CD8-positive, alpha-beta memory T cell (primary cell): Measurements from ENCODE around the gene KLHDC4. TPM values are rescaled to one million over a fixed set of nuclear protein-coding genes. Genes with fewer than 3 reads are reported as not detected.
"Not testable (repeated sequence)": the region's sequence is repeated elsewhere in the genome, so short reads cannot be mapped to it uniquely, and the experiment has no call there.

Experiments used
- CTCF ChIA-PET: fragments of 350-600 bp; sonication (Branson Sonifier 250); formaldehyde crosslinking; loops from one replicate; lab custom pipeline; 2021; ENCODE audit warnings: antibody characterized with exemption; lab: Charles Lee
- POLR2A ChIA-PET: fragments of 350-600 bp; sonication (Branson Sonifier 250); formaldehyde crosslinking; loops from one replicate; lab custom pipeline; 2021; ENCODE audit warnings: antibody characterized with exemption; lab: Charles Lee
- DNase-seq, 5 donors: peaks; one replicate each; pipeline versions ENCODE4 v3.0.0 to v3.0.0-alpha.2; 2020 to 2022; ENCODE audit warnings: mixed read lengths in 1 of 5
- H3K27ac ChIP-seq: one replicate; pipeline ENCODE4 v1.7.0; 2013; ENCODE audit warnings: low read depth, mild to moderate bottlenecking, low read length, moderate library complexity
- H3K27me3 ChIP-seq: 2 replicates; pipeline ENCODE4 v1.7.0; 2013; ENCODE audit warnings: low read length, mild to moderate bottlenecking; ENCODE audit not compliant: insufficient read depth, poor library complexity, severe bottlenecking
- H3K36me3 ChIP-seq: 2 replicates; pipeline ENCODE4 v1.7.0; 2013; ENCODE audit warnings: mild to moderate bottlenecking, low read length, moderate library complexity; ENCODE audit not compliant: insufficient read depth
- H3K4me1 ChIP-seq: 2 replicates; pipeline ENCODE4 v1.7.0; 2013; ENCODE audit warnings: mild to moderate bottlenecking, low read length, moderate library complexity; ENCODE audit not compliant: insufficient read depth
- H3K4me3 ChIP-seq: 2 replicates; pipeline ENCODE4 v1.7.0; 2013; ENCODE audit warnings: mild to moderate bottlenecking, low read length
- H3K9me3 ChIP-seq: 2 replicates; pipeline ENCODE4 v1.7.0; 2013; ENCODE audit warnings: mild to moderate bottlenecking, low read length
- H3K27ac Mint-ChIP-seq, 8 donors: one replicate each; pipeline ENCODE4 v1.8.0; 2020 to 2021; ENCODE audit warnings: mixed read lengths in 8 of 8, mild to moderate bottlenecking in 6 of 8, inconsistent platforms in 3 of 8, moderate library complexity in 3 of 8
- H3K27me3 Mint-ChIP-seq, 2 donors: one replicate each; pipeline ENCODE4 v1.8.0; 2020 to 2021; ENCODE audit warnings: mixed read lengths in 2 of 2, mild to moderate bottlenecking in 1 of 2, moderate library complexity in 1 of 2
- H3K36me3 Mint-ChIP-seq, 3 donors: one replicate each; pipeline ENCODE4 v1.8.0; 2020 to 2021; ENCODE audit warnings: mixed read lengths in 3 of 3, inconsistent platforms in 1 of 3, mild to moderate bottlenecking in 1 of 3
- H3K4me1 Mint-ChIP-seq, 3 donors: one replicate each; pipeline ENCODE4 v1.8.0; 2020 to 2021; ENCODE audit warnings: mixed read lengths in 3 of 3, inconsistent platforms in 1 of 3, mild to moderate bottlenecking in 1 of 3
- H3K4me3 Mint-ChIP-seq, 7 donors: one replicate each; pipeline ENCODE4 v1.8.0; 2020 to 2021; ENCODE audit warnings: mixed read lengths in 7 of 7, mild to moderate bottlenecking in 6 of 7, moderate library complexity in 4 of 7, inconsistent platforms in 2 of 7
- H3K9me3 Mint-ChIP-seq, 5 donors: one replicate each; pipeline ENCODE4 v1.8.0; 2020 to 2022; ENCODE audit warnings: mixed read lengths in 5 of 5, mild to moderate bottlenecking in 3 of 5, moderate library complexity in 2 of 5, inconsistent platforms in 1 of 5
- polyA plus RNA-seq: library from polyadenylated mRNA; unstranded; fragments of 300-500 nt; fragmentation: Illumina TruSeq; gene quantifications from one replicate; pipeline ENCODE4 v1.2.3, GENCODE V29; 2021
- total RNA-seq, 2 experiments: library from RNA; stranded (reverse); gene quantifications; one replicate each; pipeline ENCODE4 v1.2.3, GENCODE V29; 2021

Gene KLHDC4
- total RNA-seq (10 to 100 TPM; 71.5 to 77.3 TPM), polyA plus RNA-seq (35.5 TPM)

GRCh38 chr16:87765776-87766484, at the start of gene KLHDC4:
TSS of gene KLHDC4 (minus strand) at chr16:87765986. CDS start at chr16:87765890, 96 bp downstream.
- H3K4me1 Mint-ChIP-seq = peaks cover 46 to 51% (median 51%) of the 10 kb centered on the region in 3 donors

GRCh38 chr16:87815567-87815966, 49.8 kb upstream of the KLHDC4 start:
- Histone ChIP-seq H3K9me3 (peaks cover 11% of the 10 kb centered on the region), H3K36me3 (no peaks in the 10 kb centered on the region), H3K4me1 (no peaks in the 10 kb centered on the region), H3K27me3 (no peaks in the 10 kb centered on the region), H3K4me3 (no peak overlapping the region), H3K27ac (no peak overlapping the region)
- CTCF ChIA-PET = no interaction called here
- Mint-ChIP-seq H3K27me3 (peaks cover 0 to 3% of the 10 kb centered on the region in 2 donors), H3K4me1 (peaks cover 0 to 4% (median 0%) of the 10 kb centered on the region in 3 donors), H3K9me3 (peaks cover 0 to 14% (median 8%) of the 10 kb centered on the region in 5 donors), H3K27ac (no peak overlapping the region), H3K4me3 (no peak overlapping the region), H3K36me3 (peaks cover 0 to 6% (median 0%) of the 10 kb centered on the region in 3 donors)
- POLR2A ChIA-PET = no interaction called here
- DNase-seq = no peak

More at GRCh38 chr16:87765776-87766484, at the start of gene KLHDC4:
- peak within 1 kb of the TSS; percentile 95 to 100 (median 96) for H3K4me3 Mint-ChIP-seq
- H3K27me3 Mint-ChIP-seq = peaks cover 0 to 2% of the 10 kb centered on the region in 2 donors
- H3K36me3 ChIP-seq = peaks cover 21% of the 10 kb centered on the region
- peak within 1 kb of the TSS; percentile 93 for H3K27ac ChIP-seq
- H3K9me3 ChIP-seq = no peaks in the 10 kb centered on the region
- H3K4me3 ChIP-seq = peak within 1 kb of the TSS; percentile 89
- H3K4me1 ChIP-seq = peaks cover 43% of the 10 kb centered on the region
- DNase-seq = peak; percentile 84 to 92 (median 86)
- no peaks in the 10 kb centered on the region for H3K27me3 ChIP-seq
- ChIA-PET POLR2A (interaction anchor here (0.6 to 1.7 kb wide), 10 partner anchors 13 to 382 kb away, joined by 3 to 15 read pairs (median 4); partner anchors contain the start of genes BANP and SLC7A5), CTCF (interaction anchor here (1.0 to 7.6 kb wide), 7 partner anchors 10 to 130 kb away, joined by 3 to 77 read pairs (median 5); no protein-coding TSS in a partner anchor)
- no peaks in the 10 kb centered on the region for H3K9me3 Mint-ChIP-seq
- H3K27ac Mint-ChIP-seq = peak within 1 kb of the TSS; percentile 95 to 100 (median 99)
- H3K36me3 Mint-ChIP-seq = peaks cover 4 to 43% (median 10%) of the 10 kb centered on the region in 3 donors

- Histone ChIP-seq H3K9me3 (peaks cover 3% of the 10 kb centered on the region), H3K4me1 (peaks cover 2% of the 10 kb centered on the region), H3K4me3 (no peak overlapping the region), H3K27ac (no peak overlapping the region), H3K36me3 (no peaks in the 10 kb centered on the region), H3K27me3 (no peaks in the 10 kb centered on the region)
- no peak for DNase-seq
- CTCF ChIA-PET = no interaction called here
- no peak overlapping the region for H3K4me3 Mint-ChIP-seq
- POLR2A ChIA-PET = no interaction called here
- no peak overlapping the region for H3K27ac Mint-ChIP-seq
- peaks cover 6 to 9% of the 10 kb centered on the region in 2 donors for H3K27me3 Mint-ChIP-seq
- H3K4me1 Mint-ChIP-seq = peaks cover 0 to 4% (median 0%) of the 10 kb centered on the region in 3 donors
- no peaks in the 10 kb centered on the region for H3K36me3 Mint-ChIP-seq
- H3K9me3 Mint-ChIP-seq = peaks cover 0 to 7% (median 4%) of the 10 kb centered on the region in 5 donors
These were observed 46.4 kb upstream of the KLHDC4 start for GRCh38 chr16:87812200-87812656.

- H3K9me3 Mint-ChIP-seq, POLR2A ChIA-PET, H3K4me1 Mint-ChIP-seq, H3K9me3 ChIP-seq, H3K4me3 Mint-ChIP-seq, H3K27me3 Mint-ChIP-seq, H3K36me3 ChIP-seq, H3K36me3 Mint-ChIP-seq, H3K4me3 ChIP-seq, H3K27ac ChIP-seq, H3K27ac Mint-ChIP-seq, DNase-seq, H3K4me1 ChIP-seq, H3K27me3 ChIP-seq, CTCF ChIA-PET: not testable (repeated sequence)
These were observed 45.7 kb upstream of the KLHDC4 start for GRCh38 chr16:87811454-87811853.

- peaks cover 16% of the 10 kb centered on the region for H3K4me1 ChIP-seq
- H3K4me3 ChIP-seq = no peak overlapping the region
- no peaks in the 10 kb centered on the region for H3K9me3 ChIP-seq
- Mint-ChIP-seq H3K27me3 (peaks cover 6 to 9% of the 10 kb centered on the region in 2 donors), H3K27ac (no peak overlapping the region), H3K4me3 (no peak overlapping the region), H3K36me3 (no peaks in the 10 kb centered on the region), H3K9me3 (no peaks in the 10 kb centered on the region), H3K4me1 (peaks cover 3 to 9% (median 4%) of the 10 kb centered on the region in 3 donors)
- no peak overlapping the region for H3K27ac ChIP-seq
- POLR2A ChIA-PET = no interaction called here
- no peaks in the 10 kb centered on the region for H3K27me3 ChIP-seq
- CTCF ChIA-PET = no interaction called here
- no peak for DNase-seq
- H3K36me3 ChIP-seq = no peaks in the 10 kb centered on the region
These were observed 43.5 kb upstream of the KLHDC4 start for GRCh38 chr16:87809150-87809902.

GRCh38 chr16:87808108-87808507, 42.3 kb upstream of the KLHDC4 start:
- H3K27ac ChIP-seq = no peak overlapping the region
- H3K27me3 Mint-ChIP-seq = peaks cover 6 to 9% of the 10 kb centered on the region in 2 donors
- ChIA-PET POLR2A (no interaction called here), CTCF (interaction anchor here (1.0 to 1.3 kb wide), 2 partner anchors 28 to 29 kb away, joined by 3 to 5 read pairs; no protein-coding TSS in a partner anchor)
- H3K9me3 ChIP-seq = no peaks in the 10 kb centered on the region
- no peak overlapping the region for H3K4me3 ChIP-seq
- H3K4me1 ChIP-seq = peaks cover 16% of the 10 kb centered on the region
- H3K27ac Mint-ChIP-seq = peak overlapping the region in 1 of 8 donors; percentile 29
- no peaks in the 10 kb centered on the region for H3K36me3 Mint-ChIP-seq
- H3K4me3 Mint-ChIP-seq = no peak overlapping the region
- no peaks in the 10 kb centered on the region for H3K36me3 ChIP-seq
- peaks cover 3 to 9% (median 4%) of the 10 kb centered on the region in 3 donors for H3K4me1 Mint-ChIP-seq
- no peak for DNase-seq
- no peaks in the 10 kb centered on the region for H3K9me3 Mint-ChIP-seq
- H3K27me3 ChIP-seq = no peaks in the 10 kb centered on the region

- Mint-ChIP-seq H3K4me1 (peaks cover 3 to 9% (median 4%) of the 10 kb centered on the region in 3 donors), H3K4me3 (peak overlapping the region; percentile 48 to 82 (median 78)), H3K27ac (peak overlapping the region in 5 of 8 donors; percentile 28 to 78 (median 64)), H3K9me3 (no peaks in the 10 kb centered on the region), H3K27me3 (peaks cover 2 to 9% of the 10 kb centered on the region in 2 donors), H3K36me3 (no peaks in the 10 kb centered on the region)
- H3K27me3 ChIP-seq = no peaks in the 10 kb centered on the region
- peaks cover 16% of the 10 kb centered on the region for H3K4me1 ChIP-seq
- ChIA-PET CTCF (interaction anchor here (0.9 to 1.3 kb wide), 4 partner anchors 22 to 28 kb away, joined by 3 to 5 read pairs (median 3); no protein-coding TSS in a partner anchor), POLR2A (no interaction called here)
- DNase-seq = peak in 1 of 5 donors; percentile 58
- no peaks in the 10 kb centered on the region for H3K9me3 ChIP-seq
- no peak overlapping the region for H3K27ac ChIP-seq
- H3K4me3 ChIP-seq = peak overlapping the region; percentile 30
- H3K36me3 ChIP-seq = no peaks in the 10 kb centered on the region
These were observed 41.1 kb upstream of the KLHDC4 start for GRCh38 chr16:87806641-87807546.
